ENCODE data around the gene TRPC4AP.
"Not testable (repeated sequence)": the region's sequence is repeated elsewhere in the genome, so short reads cannot be mapped to it uniquely, and the experiment has no call there.

Gene TRPC4AP

DNA sequence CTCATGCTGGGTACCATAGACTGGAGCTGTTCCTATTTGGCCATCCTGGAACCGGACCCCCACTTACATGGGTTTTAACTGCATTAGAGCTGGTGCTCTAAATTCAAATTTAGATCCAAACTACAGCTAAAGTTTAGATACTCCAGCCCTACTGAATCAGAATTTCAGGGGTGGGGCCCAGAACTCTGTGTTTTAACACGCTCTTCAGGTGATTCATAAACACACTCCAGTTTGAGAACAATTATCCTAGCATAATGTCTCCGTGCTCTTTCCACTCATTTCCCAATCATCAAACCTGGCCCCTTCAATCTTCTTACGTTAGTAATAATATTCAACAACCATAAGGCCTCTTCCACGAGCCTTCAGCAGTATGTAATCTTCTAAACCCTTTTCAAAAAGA lies 15.3 kb downstream of the TRPC4AP start:
- no peaks in the 10 kb centered on the region for H3K27me3 ChIP-seq (ENCODE audit: low read depth, low read length)
- H3K36me3 ChIP-seq (ENCODE audit: control insufficient read depth in 1 of 2, insufficient read depth in 2 of 2, low read length in 2 of 2): peaks cover 9 to 14% of the 10 kb centered on the region in 2 donors
- peaks cover 0 to 20% of the 10 kb centered on the region in 2 donors for H3K4me1 ChIP-seq (ENCODE audit: control insufficient read depth in 1 of 2, insufficient read depth in 2 of 2, low read length in 2 of 2)
- no peaks in the 10 kb centered on the region for H3K9me3 ChIP-seq (ENCODE audit: control insufficient read depth in 1 of 2, low read length in 2 of 2)
- no peak overlapping the region for H3K4me3 ChIP-seq (ENCODE audit: low read depth in 1 of 2, low read length in 2 of 2)
- H3K27ac ChIP-seq (ENCODE audit: low read length): no peak overlapping the region

DNA sequence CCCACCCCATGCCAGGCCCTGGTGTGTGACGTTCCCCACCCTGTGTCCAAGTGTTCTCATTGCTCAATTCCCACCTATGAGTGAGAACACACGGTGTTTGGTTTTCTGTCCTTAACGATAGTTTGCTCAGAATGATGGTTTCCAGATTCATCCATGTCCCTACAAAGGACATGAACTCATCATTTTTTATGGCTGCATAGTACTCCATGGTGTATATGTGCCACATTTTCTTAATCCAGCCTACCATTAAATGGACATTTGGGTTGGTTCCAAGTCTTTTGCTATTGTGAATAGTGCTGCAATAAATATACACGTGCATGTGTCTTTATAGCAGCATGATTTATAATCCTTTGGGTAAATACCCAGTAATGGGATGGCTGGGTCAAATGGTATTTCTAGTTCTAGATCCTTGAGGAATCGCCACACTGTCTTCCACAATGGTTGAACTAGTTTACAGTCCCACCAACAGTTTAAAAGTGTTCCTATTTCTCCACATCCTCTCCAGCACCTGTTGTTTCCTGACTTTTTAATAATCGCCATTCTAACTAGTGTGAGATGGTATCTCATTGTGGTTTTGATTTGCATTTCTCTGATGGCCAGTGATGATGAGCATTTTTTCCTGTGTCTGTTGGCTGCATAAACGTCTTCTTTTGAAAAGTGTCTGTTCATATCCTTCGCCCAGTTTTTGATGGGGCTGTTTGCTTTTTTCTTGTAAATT lies 21.0 kb downstream of the TRPC4AP start:
- not testable (repeated sequence) for H3K4me3 ChIP-seq (ENCODE audit: low read depth in 1 of 2, low read length in 2 of 2); H3K27me3 ChIP-seq (ENCODE audit: low read depth, low read length); H3K36me3 ChIP-seq (ENCODE audit: control insufficient read depth in 1 of 2, insufficient read depth in 2 of 2, low read length in 2 of 2); H3K9me3 ChIP-seq (ENCODE audit: control insufficient read depth in 1 of 2, low read length in 2 of 2); H3K27ac ChIP-seq (ENCODE audit: low read length); H3K4me1 ChIP-seq (ENCODE audit: control insufficient read depth in 1 of 2, insufficient read depth in 2 of 2, low read length in 2 of 2)

DNA sequence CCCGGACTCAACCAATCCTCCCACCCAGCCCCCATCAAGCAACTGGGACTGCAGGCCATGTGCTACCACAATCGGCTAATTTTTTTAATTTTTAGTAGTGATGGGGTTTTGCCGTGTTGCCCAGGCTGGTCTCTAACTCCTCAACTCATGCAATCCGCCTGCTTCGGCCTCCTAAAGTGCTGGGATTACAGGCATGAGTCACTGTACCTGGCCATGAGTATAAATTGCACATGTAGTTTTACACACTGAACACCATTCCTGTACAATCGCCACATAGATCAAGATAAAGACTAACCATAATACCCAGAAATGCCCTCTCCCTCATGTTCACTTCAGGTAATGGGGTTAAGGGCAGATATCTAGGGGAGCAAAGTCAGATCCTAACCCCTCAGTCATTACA lies 26.4 kb downstream of the TRPC4AP start:
- Histone ChIP-seq H3K9me3 (ENCODE audit: control insufficient read depth in 1 of 2, low read length in 2 of 2) (no peaks in the 10 kb centered on the region), H3K27me3 (ENCODE audit: low read depth, low read length) (no peaks in the 10 kb centered on the region), H3K36me3 (ENCODE audit: control insufficient read depth in 1 of 2, insufficient read depth in 2 of 2, low read length in 2 of 2) (no peaks in the 10 kb centered on the region), H3K4me3 (ENCODE audit: low read depth in 1 of 2, low read length in 2 of 2) (no peak overlapping the region), H3K4me1 (ENCODE audit: control insufficient read depth in 1 of 2, insufficient read depth in 2 of 2, low read length in 2 of 2) (peaks cover 0 to 16% of the 10 kb centered on the region in 2 donors), H3K27ac (ENCODE audit: low read length) (no peak overlapping the region)

DNA sequence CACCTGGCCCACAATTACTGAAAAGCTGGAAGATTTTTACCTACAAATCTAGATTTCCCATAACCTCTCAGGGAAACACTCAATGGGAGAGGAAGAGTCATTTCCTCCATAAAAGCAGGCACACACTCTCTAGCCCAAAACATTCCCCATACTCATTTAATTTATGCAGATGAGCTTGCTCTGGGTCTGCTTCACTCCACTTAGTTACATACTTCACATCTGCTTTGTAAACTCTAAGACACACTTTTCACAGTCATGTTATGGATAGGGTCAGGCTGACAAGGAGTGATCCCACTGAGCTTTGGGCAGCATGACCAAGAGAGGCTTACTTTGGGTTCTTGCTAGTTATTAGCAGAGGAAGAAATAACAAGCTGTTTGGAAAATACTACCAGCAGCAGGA lies 27.4 kb downstream of the TRPC4AP start:
- Histone ChIP-seq H3K36me3 (ENCODE audit: control insufficient read depth in 1 of 2, insufficient read depth in 2 of 2, low read length in 2 of 2) (no peaks in the 10 kb centered on the region), H3K27ac (ENCODE audit: low read length) (no peak overlapping the region), H3K27me3 (ENCODE audit: low read depth, low read length) (no peaks in the 10 kb centered on the region), H3K9me3 (ENCODE audit: control insufficient read depth in 1 of 2, low read length in 2 of 2) (no peaks in the 10 kb centered on the region), H3K4me1 (ENCODE audit: control insufficient read depth in 1 of 2, insufficient read depth in 2 of 2, low read length in 2 of 2) (peaks cover 0 to 16% of the 10 kb centered on the region in 2 donors), H3K4me3 (ENCODE audit: low read depth in 1 of 2, low read length in 2 of 2) (no peak overlapping the region)

DNA sequence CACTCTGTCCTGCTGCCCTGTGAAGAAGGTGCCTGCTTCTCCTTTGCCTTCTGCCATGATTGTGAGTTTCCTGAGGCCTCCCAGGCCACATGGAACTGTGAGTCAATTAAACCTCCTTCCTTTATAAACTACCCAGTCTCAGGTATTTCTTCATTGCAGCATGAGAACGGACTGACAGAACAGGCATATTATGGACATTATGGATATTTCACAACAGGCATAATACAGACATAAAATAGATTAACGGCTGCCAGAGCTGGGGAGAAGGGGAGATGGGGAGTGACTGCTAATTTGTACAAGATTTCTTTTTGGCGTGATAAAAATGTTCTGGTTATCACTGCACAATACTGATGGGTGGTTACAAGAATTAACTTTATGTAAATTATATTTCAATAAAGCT lies 29.4 kb downstream of the TRPC4AP start:
- Histone ChIP-seq H3K4me1 (ENCODE audit: control insufficient read depth in 1 of 2, insufficient read depth in 2 of 2, low read length in 2 of 2) (peaks cover 0 to 16% of the 10 kb centered on the region in 2 donors), H3K9me3 (ENCODE audit: control insufficient read depth in 1 of 2, low read length in 2 of 2) (no peaks in the 10 kb centered on the region), H3K27me3 (ENCODE audit: low read depth, low read length) (no peaks in the 10 kb centered on the region), H3K36me3 (ENCODE audit: control insufficient read depth in 1 of 2, insufficient read depth in 2 of 2, low read length in 2 of 2) (no peaks in the 10 kb centered on the region), H3K4me3 (ENCODE audit: low read depth in 1 of 2, low read length in 2 of 2) (no peak overlapping the region), H3K27ac (ENCODE audit: low read length) (no peak overlapping the region)

DNA sequence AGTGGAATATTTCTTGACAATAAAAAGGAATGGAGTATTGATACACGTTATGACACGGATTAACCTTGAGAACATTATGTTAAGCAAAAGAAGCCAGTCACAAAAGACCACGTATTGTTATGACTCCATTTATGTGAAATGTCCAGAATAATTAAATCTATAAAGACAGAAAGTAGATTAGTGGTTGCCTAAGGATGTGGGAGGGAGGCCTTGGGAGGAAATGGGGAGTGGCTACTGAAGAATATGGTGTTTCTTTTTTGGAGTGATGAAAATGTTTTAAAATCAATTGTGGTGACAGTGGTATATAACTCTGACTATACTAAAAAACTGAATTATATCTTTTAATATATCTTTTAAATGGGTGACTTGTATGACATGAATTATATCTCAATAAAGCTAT lies 30.1 kb downstream of the TRPC4AP start:
- Histone ChIP-seq H3K4me1 (ENCODE audit: control insufficient read depth in 1 of 2, insufficient read depth in 2 of 2, low read length in 2 of 2) (peaks cover 0 to 16% of the 10 kb centered on the region in 2 donors), H3K27ac (ENCODE audit: low read length) (no peak overlapping the region), H3K9me3 (ENCODE audit: control insufficient read depth in 1 of 2, low read length in 2 of 2) (no peaks in the 10 kb centered on the region), H3K4me3 (ENCODE audit: low read depth in 1 of 2, low read length in 2 of 2) (no peak overlapping the region), H3K27me3 (ENCODE audit: low read depth, low read length) (no peaks in the 10 kb centered on the region), H3K36me3 (ENCODE audit: control insufficient read depth in 1 of 2, insufficient read depth in 2 of 2, low read length in 2 of 2) (no peaks in the 10 kb centered on the region)

DNA sequence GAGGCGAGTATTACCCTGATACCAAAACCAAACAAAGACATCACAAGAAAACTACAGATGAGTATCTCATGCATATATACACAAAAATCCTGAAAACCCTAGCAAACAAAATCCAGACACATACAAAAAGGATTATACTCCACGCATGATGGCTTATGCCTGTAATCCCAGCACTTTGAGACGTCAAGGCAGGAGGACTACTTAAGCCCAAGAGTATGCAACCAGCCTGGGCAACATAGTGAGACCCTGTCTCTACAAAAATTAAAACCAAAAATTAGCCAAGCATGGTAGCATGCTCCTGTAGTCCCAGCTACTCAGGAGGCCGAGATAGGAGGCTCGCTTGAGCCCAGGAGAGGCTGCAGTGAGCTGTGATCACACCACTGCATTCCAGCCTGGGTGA lies 32.4 kb downstream of the TRPC4AP start:
- Histone ChIP-seq H3K27me3 (ENCODE audit: low read depth, low read length) (no peaks in the 10 kb centered on the region), H3K4me3 (ENCODE audit: low read depth in 1 of 2, low read length in 2 of 2) (no peak overlapping the region), H3K4me1 (ENCODE audit: control insufficient read depth in 1 of 2, insufficient read depth in 2 of 2, low read length in 2 of 2) (peaks cover 0 to 9% of the 10 kb centered on the region in 2 donors), H3K9me3 (ENCODE audit: control insufficient read depth in 1 of 2, low read length in 2 of 2) (no peaks in the 10 kb centered on the region), H3K27ac (ENCODE audit: low read length) (no peak overlapping the region), H3K36me3 (ENCODE audit: control insufficient read depth in 1 of 2, insufficient read depth in 2 of 2, low read length in 2 of 2) (peaks cover 0 to 6% of the 10 kb centered on the region in 2 donors)

DNA sequence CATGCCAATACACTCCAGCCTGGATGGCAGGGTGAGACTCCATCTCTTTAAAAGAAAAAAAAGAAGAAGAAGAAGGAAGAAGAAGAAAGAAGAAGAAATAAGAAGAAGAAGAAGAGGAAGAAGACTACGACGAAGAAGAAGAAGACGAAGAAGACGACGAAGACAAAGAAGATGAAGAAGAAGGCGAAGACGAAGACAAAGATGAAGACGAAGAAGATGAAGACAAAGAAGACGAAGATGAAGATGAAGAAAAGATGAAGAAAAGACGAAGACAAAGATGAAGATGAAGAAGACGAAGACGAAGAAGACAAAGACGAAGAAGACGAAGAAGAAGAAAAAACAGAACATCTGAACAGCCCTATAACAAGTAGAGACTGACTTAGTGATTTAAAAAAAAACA lies 33.0 kb downstream of the TRPC4AP start:
- no peaks in the 10 kb centered on the region for H3K9me3 ChIP-seq (ENCODE audit: control insufficient read depth in 1 of 2, low read length in 2 of 2)
- H3K36me3 ChIP-seq (ENCODE audit: control insufficient read depth in 1 of 2, insufficient read depth in 2 of 2, low read length in 2 of 2): peaks cover 2 to 6% of the 10 kb centered on the region in 2 donors
- no peak overlapping the region for H3K4me3 ChIP-seq (ENCODE audit: low read depth in 1 of 2, low read length in 2 of 2)
- no peaks in the 10 kb centered on the region for H3K27me3 ChIP-seq (ENCODE audit: low read depth, low read length)
- no peak overlapping the region for H3K27ac ChIP-seq (ENCODE audit: low read length)
- H3K4me1 ChIP-seq (ENCODE audit: control insufficient read depth in 1 of 2, insufficient read depth in 2 of 2, low read length in 2 of 2): peaks cover 0 to 8% of the 10 kb centered on the region in 2 donors

DNA sequence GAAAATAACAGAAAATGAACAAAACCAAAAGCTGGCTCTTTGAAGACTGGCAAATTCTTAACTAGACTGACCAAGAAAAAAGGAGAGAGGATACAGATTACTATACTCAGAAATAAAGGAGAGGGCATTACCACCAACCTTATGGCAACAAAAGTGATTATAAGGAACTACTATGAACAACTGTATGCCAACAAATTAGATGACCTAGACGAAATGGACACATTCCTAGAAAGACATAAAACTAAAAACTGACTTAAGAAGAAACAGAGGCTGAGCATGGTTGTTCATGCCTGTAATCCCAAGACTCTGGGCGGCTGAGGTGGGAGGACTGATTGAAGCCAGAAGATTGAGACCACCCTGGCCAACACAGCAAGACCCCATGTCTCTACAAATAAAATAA lies 33.5 kb downstream of the TRPC4AP start:
- H3K36me3 ChIP-seq (ENCODE audit: control insufficient read depth in 1 of 2, insufficient read depth in 2 of 2, low read length in 2 of 2): peaks cover 6% of the 10 kb centered on the region in 2 donors
- H3K9me3 ChIP-seq (ENCODE audit: control insufficient read depth in 1 of 2, low read length in 2 of 2): no peaks in the 10 kb centered on the region
- no peak overlapping the region for H3K4me3 ChIP-seq (ENCODE audit: low read depth in 1 of 2, low read length in 2 of 2)
- H3K27me3 ChIP-seq (ENCODE audit: low read depth, low read length): no peaks in the 10 kb centered on the region
- peaks cover 0 to 3% of the 10 kb centered on the region in 2 donors for H3K4me1 ChIP-seq (ENCODE audit: control insufficient read depth in 1 of 2, insufficient read depth in 2 of 2, low read length in 2 of 2)
- H3K27ac ChIP-seq (ENCODE audit: low read length): no peak overlapping the region

DNA sequence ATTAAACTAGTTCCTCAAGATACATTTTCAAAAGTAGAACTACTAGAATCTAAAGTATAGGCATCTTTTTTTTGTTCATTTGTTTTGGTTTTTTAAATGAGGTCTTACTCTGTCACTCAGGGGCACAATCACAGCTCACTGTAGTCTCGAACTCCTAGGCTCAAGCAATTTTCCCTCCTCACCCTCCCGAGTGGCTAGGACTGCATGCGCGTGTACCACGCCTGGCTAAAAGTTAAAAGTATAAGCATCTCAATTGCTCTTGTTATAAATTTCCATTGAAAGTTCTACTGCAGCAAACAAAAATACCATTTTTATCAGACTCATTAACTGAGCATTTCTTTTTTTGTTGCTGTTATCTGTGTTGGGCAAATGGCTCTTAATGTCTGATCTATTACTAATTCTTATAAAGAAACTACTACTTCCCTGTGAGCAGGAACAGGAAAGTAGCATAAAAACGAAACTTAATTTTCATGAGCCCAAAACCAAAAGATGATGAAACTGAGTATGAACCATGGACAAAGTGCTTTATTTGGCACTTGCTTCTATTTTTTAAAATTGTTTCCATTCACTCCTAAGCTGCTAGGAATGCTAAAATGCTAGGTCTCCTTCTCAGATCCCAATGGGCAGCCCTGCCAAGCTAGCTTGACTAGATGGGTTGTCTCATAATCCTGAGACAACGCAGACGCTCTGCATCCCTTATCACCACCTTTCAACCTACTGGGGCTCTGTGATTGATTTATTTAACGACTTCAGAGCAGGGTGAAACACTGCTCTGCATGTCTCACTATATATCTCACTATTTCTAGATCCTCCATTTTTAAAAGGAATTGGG lies 36.9 kb downstream of the TRPC4AP start:
- Histone ChIP-seq H3K4me3 (ENCODE audit: low read depth in 1 of 2, low read length in 2 of 2) (no peak overlapping the region), H3K4me1 (ENCODE audit: control insufficient read depth in 1 of 2, insufficient read depth in 2 of 2, low read length in 2 of 2) (no peaks in the 10 kb centered on the region), H3K36me3 (ENCODE audit: control insufficient read depth in 1 of 2, insufficient read depth in 2 of 2, low read length in 2 of 2) (peaks cover 6 to 16% of the 10 kb centered on the region in 2 donors), H3K27ac (ENCODE audit: low read length) (no peak overlapping the region), H3K27me3 (ENCODE audit: low read depth, low read length) (no peaks in the 10 kb centered on the region), H3K9me3 (ENCODE audit: control insufficient read depth in 1 of 2, low read length in 2 of 2) (no peaks in the 10 kb centered on the region)

DNA sequence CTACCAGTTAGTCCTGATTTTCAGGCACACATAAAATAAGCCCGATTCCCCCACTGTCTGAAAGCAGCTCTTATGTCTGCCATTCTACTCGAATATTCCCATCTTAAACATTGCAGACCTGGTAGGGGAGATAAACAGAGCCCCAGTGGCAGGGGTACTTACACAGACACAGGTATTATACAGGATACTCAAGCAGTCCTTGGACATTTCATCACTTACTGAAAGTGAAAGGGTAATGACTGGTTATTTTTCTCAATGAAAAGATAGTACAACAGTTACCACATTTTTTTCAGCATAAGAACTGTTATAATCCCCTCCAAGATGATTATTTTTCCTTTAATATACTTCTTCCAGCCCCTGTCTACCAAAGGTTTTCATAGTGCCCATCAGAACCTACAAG lies 37.8 kb downstream of the TRPC4AP start:
- Histone ChIP-seq H3K27ac (ENCODE audit: low read length) (no peak overlapping the region), H3K36me3 (ENCODE audit: control insufficient read depth in 1 of 2, insufficient read depth in 2 of 2, low read length in 2 of 2) (peaks cover 8 to 20% of the 10 kb centered on the region in 2 donors), H3K4me3 (ENCODE audit: low read depth in 1 of 2, low read length in 2 of 2) (no peak overlapping the region), H3K4me1 (ENCODE audit: control insufficient read depth in 1 of 2, insufficient read depth in 2 of 2, low read length in 2 of 2) (no peaks in the 10 kb centered on the region), H3K9me3 (ENCODE audit: control insufficient read depth in 1 of 2, low read length in 2 of 2) (no peaks in the 10 kb centered on the region), H3K27me3 (ENCODE audit: low read depth, low read length) (no peaks in the 10 kb centered on the region)

All from muscle layer of duodenum (tissue), 2 donors.